Bone marrow (tissue), 2 donors: Measurements from ENCODE around the gene SHISAL2A.
A peak's percentile ranks its signal among the peaks of the same experiment; 100 is the strongest.

ENCODE experiments used
- DNase-seq, 2 donors: peaks; one replicate each; lab custom pipeline; 2025; lab: John Stamatoyannopoulos, UW

Gene SHISAL2A

GRCh38 chr1:52632732-52633290 is at the start of gene SHISAL2A:
Gene SHISAL2A, plus strand, starts transcription at chr1:52633168. Its CDS starts 326 bp downstream, at chr1:52633494.
- DNase-seq, result no peak

- no peak for DNase-seq
Measured at GRCh38 chr1:52585474-52585873, 47.5 kb upstream of the SHISAL2A start.

- no peak for DNase-seq
Measured at GRCh38 chr1:52588027-52588426, 44.9 kb upstream of the SHISAL2A start.

- no peak for DNase-seq
Measured at GRCh38 chr1:52588535-52588934, 44.4 kb upstream of the SHISAL2A start.

- no peak for DNase-seq
Measured at GRCh38 chr1:52590266-52590665, 42.7 kb upstream of the SHISAL2A start.

- no peak for DNase-seq
Measured at GRCh38 chr1:52592637-52593323, 40.2 kb upstream of the SHISAL2A start.

GRCh38 chr1:52593495-52593894 is 39.5 kb upstream of the SHISAL2A start:
- DNase-seq, result no peak

GRCh38 chr1:52595061-52595460 is 37.9 kb upstream of the SHISAL2A start:
- no peak for DNase-seq

- no peak for DNase-seq
Measured at GRCh38 chr1:52597912-52598311, 35.1 kb upstream of the SHISAL2A start.

- no peak for DNase-seq
Measured at GRCh38 chr1:52598729-52599128, 34.2 kb upstream of the SHISAL2A start.

GRCh38 chr1:52599236-52599635 is 33.7 kb upstream of the SHISAL2A start:
- DNase-seq, result no peak

- no peak for DNase-seq
Measured at GRCh38 chr1:52600533-52601179, 32.3 kb upstream of the SHISAL2A start.

GRCh38 chr1:52601519-52601918 is 31.4 kb upstream of the SHISAL2A start:
- no peak for DNase-seq

- peak; percentile 8 to 20 for DNase-seq
Measured at GRCh38 chr1:52601991-52602855, 30.7 kb upstream of the SHISAL2A start, which contains the start of gene GPX7. Gene GPX7, plus strand, starts transcription at chr1:52602371. Its CDS starts 39 bp downstream, at chr1:52602410.

GRCh38 chr1:52602856-52603600 is 29.9 kb upstream of the SHISAL2A start:
- DNase-seq, result no peak

- DNase-seq, result no peak
Measured at GRCh38 chr1:52603630-52604029, 29.3 kb upstream of the SHISAL2A start.

GRCh38 chr1:52604063-52604770 is 28.8 kb upstream of the SHISAL2A start:
- no peak for DNase-seq

GRCh38 chr1:52613636-52614373 is 19.2 kb upstream of the SHISAL2A start:
- no peak for DNase-seq

- no peak for DNase-seq
Measured at GRCh38 chr1:52614671-52615070, 18.3 kb upstream of the SHISAL2A start.

GRCh38 chr1:52615489-52616042 is 17.4 kb upstream of the SHISAL2A start:
- DNase-seq, result no peak
